Midbrain (tissue), 1 donor: ENCODE measurements around the gene RAB8B.

Experiments
- DNase-seq: peaks from one replicate; lab custom pipeline; 2025; lab: John Stamatoyannopoulos, UW

Gene RAB8B

DNA sequence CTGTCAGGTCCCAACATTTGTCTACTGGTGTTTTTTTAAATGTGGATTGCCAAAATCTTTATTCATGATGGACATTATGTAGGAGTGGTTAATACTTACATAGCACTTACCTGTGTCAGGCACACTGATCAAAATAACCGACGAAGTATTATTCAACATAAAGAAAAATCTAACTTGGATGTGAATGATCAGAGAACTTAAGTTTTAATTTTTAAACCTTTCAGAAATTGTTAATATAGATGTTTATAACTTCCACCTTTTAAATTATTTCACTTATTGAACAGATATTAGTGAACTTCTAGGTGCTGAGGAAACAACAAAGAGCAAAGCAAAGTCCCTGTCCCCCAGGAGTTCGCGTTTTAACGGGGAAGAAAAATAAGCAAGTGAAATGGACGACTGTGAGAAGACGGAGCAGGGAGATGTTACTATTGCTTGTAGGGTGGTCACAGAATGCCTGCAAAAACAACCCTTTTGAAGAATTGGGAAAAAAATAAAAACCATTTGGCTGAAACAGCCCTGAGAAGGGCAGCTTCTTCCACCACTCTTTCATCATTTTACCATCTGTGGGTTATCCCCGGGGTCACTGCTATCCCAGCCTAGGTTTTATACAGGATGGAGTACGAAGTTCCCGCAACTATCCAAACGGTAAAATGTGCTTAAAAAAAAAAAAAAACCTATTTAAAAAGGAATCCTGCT, 87.1 kb downstream of the RAB8B start:
- DNase-seq = no peak

DNA sequence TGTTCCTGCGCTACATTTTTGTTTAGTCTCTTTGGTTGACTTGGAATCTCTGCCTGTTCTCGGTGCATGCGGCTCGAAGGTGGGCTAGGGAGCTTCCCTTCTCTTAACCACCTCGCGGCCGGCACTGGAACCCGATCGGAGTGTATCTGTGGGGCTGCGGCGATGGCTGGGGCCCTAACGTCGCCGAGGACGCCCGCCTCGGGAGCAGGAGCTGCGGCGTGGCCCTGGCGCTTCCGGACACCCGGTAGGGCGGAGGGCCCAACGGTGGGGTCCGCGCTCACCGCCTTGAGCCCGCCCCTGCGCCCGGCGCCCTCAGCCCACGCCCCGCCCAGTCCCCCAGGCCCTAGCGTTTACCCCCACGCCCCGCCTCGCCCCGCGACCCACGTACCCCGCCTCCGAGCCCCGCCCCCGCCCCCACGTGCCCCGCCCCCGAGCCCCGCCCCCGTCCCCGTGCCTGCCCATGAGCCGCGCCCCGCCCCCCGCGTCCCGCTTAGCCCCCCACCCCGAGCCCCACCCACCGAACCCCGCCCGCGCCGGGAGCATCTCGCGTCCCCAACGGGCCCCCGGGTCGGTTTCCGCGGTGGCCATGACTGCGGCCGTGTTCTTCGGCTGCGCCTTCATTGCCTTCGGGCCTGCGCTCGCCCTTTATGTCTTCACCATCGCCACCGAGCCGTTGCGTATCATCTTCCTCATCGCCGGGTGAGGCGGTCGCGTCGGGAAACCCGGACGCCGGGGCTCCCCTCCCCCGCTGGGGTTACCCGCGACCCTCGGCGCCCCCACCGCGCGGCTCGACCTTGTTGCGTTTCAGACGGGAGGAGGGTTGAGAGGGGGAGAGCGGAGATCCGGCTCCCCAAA, 87.9 kb downstream of the RAB8B start, which contains the start of gene APH1B:
TSS of gene APH1B (plus strand) at position 568 of the 855 bp plus-strand sequence. CDS start at position 587, 19 bp downstream.
- DNase-seq = peak; percentile 80

DNA sequence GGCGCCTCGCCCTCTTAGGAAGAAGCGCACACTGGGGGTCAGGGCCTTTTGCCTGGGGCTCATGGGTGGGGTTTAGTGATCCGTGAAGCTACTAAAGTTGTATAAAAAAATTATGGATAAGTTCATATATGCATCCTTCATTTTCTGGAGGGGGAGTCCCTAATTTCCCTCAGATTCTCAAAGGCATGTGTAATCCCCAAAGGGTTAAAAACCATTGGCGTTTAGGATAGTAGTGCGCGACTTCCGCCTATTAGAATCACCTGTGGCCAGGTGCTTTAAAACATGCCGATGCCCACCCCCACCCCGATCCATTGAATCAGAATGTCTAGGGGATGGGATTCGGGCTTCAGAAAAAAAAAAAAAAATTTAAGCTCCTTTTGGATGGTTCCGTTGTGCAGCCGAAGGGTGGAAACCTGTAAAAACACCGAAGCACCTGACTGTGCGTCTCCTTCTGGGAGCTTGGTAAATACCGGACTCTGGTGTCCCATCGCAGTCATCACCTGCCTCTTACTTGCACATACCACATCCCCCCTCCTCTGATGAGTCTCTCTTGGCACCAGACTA, 88.6 kb downstream of the RAB8B start:
- no peak for DNase-seq

DNA sequence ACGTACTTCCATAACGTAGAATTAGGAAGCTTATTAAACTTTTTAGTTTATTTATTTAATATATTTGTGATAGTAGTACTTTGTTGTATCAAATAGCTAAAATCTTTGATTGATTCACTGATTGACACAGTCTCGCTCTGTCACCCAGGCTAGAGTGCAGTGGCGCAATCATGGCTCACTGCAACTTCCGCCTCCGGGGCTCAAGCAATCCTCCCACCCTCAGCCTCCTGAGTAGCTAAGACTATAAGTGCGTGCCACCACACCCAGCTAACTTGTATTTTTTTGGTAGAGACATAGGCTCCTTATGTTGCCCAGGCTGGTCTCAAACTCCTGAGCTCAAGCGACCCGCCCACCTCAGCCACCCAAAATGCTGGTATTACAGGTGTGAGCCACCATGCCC, 93.7 kb downstream of the RAB8B start:
- no peak for DNase-seq

DNA sequence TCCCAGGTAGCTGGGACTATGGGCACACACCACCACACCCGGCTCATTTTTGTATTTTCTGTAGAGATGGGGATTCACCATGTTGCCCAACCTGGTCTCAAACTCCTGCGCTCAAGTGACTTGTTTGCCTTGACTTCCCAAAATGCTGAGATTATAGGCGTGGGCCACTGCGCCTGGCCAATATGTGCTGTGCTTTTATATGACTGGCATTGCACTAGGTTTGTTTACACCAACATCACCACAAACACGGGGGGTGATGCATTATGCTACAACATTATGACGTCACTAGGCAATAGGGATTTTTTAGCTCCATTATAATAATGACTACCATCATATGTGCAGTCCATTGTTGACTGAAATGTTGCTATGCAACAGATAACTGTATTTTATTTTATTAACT, 94.9 kb downstream of the RAB8B start:
- DNase-seq = no peak

DNA sequence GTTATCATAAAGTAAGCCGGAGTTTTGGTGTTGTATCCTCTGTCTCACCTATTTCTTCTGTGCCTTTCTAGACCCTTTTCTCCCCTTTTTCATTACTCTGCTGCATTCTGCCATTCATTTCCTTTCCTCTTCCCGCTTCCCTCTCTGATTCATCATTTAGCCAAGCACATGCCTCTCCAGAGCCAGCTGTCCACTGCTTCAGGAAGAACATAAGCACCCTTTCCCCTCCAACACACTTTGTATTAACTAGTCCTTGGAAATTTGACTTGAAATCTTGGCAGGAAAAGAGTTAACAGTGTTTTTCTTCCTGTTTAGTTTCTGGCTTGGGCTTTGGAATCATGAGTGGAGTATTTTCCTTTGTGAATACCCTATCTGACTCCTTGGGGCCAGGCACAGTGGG, 97.7 kb downstream of the RAB8B start:
- no peak for DNase-seq

DNA sequence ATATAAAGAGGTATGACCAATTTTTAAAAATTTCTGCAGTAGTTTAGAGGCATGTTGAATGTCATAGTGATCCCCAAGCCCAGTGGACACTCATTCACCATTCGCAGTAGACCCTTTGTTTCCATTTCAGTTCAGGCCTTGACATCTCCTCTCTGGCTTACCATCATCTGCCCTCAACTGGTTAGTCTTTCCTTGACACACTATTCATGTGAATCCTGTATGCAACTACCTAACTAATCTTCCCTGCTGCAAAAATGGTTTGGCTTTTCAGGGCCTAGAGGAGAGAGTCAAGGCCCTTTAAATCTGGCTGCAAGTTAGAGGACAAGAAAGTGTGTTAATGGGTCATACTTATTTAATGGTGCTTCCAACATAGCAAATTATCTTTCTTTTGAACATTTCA, 98.9 kb downstream of the RAB8B start:
- DNase-seq = no peak

DNA sequence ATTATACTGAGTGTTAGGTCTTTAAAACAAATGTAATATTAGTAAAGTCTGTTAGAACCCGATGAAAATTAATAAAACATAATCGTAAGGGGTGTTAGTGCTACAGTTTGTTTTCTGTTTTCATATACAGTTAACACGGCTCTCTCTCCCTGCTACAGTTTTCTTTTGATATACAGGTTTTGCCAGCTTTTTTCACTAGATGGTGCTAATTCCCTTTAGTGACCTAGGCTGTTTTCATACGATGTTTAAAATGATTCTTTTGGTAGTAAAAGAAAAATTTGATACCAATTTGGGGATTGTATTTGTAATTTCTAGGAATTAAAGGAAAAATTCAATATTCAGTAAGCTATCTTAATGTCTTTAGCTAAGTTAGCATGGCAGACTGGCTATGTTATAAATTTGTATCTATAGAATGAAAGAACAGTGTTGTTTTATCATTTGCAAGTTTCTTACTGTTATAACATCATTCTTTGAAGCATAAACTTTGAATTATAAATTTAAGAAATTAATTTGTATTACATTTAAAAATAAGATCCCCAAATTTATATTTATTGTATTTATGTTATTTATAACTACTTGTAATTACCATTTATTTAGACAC, 99.5 kb downstream of the RAB8B start:
- peak; percentile 75 for DNase-seq

DNA sequence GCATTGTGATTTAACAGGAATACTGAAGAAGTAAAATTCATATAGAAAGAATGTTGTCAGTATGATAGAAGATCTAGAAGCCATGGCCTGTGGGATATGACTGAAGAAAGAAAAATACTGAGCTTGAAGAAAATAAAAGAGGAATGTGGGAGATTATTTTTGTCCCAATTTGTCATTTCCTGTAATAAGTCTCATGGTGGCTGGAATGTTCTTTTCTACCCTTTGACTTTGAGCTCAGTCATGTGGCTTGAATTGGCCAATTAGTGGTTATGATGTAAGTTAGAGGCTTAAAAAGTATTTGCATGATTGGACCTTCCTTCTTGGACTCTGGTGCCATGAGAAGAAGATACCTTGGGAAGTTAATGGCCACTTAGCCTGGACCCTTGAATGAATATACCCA, 102.1 kb downstream of the RAB8B start:
- DNase-seq = no peak

DNA sequence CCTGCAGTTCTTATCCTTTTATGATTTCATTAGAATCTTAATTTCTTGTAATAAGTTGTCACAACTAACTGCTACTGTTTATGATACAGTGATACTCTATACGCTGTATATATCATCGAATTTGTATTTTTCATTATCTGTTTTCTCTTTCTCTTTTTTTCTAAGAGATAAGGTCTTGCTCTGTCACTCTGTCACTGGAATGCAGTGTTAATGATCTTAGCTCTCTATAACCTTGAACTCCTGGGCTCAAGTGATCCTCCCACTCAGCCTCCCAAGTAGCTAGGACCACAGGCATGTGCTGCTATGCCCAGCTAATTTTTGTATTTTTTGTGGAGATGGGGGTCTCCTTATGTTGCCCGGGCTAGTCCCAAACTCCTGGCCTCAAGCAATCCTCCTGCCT, 102.8 kb downstream of the RAB8B start:
- DNase-seq = no peak

DNA sequence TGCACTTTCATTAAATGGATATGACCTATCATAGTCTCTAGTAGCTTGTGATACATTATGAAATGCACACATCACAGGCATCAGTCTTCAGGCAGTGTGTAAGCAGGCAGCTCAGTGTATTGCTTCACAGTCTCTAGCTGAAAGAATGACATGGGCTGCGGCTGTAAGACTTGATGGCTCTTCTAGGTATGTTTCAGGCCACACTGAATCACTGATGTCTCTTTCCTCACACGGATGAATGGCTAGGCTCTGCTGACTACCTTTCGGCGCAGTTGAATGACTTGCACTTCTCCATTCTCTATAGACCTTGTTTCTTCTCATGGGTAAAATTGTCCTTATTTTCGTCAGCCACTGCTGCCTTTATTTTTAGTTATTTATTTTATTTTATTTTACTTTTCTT, 103.4 kb downstream of the RAB8B start:
- no peak for DNase-seq

DNA sequence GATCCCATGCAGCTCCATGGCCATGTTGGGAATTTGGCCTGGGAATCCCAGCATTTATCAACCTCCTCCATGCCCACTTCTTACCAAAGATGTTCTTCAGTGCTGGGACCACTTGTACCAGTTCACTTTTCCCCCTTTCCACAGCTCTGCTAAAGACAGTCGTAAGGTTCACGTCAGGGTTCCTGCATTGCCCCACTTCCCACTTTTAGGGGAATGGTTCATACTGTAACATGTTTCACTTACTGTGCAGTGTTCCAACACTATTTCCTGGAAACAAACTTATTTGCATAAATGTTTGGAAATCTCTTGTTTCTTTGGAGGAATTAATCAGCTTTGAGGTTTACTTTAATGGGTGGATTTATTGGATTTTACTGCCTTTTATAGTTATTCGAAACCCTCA, 105.0 kb downstream of the RAB8B start:
- no peak for DNase-seq

DNA sequence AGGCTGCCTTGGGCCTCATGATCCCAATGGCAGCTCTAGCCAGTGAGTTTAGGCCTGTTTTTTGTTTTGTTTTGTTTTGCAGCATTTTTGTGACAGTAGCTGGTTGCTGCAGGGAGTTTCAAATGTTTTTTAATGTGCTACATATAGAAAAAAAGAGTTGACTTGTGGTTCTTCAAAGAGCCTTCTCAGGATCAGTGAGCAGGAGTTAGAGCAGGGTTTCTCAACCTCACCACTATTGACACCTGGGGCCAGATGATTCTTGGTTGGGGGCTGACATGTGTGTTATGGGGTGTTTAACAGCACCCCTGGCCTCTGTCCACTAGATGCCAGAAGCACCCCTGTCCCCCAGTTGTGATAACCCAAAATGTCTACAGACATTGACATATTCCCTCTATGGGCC, 105.9 kb downstream of the RAB8B start:
- DNase-seq = no peak

DNA sequence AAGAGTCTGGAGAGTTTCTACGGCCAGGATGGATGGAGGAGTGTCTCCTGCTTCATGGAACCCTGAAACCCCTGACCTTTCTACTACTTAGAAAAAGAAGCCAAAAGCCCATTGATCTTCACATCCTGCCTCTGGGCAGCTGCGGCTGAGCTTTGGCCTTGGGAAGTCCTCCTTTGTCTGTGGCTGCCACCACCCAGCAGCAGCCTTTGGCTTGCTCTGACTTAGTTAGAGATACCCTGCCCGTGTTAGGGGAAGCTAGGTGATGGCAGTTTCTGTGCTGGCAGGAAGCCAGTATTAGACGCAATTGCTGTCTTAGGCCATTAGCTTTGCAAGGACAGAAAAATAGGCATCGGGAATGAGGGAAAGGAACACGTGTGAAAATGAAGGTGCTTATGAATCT, 106.8 kb downstream of the RAB8B start:
- no peak for DNase-seq

DNA sequence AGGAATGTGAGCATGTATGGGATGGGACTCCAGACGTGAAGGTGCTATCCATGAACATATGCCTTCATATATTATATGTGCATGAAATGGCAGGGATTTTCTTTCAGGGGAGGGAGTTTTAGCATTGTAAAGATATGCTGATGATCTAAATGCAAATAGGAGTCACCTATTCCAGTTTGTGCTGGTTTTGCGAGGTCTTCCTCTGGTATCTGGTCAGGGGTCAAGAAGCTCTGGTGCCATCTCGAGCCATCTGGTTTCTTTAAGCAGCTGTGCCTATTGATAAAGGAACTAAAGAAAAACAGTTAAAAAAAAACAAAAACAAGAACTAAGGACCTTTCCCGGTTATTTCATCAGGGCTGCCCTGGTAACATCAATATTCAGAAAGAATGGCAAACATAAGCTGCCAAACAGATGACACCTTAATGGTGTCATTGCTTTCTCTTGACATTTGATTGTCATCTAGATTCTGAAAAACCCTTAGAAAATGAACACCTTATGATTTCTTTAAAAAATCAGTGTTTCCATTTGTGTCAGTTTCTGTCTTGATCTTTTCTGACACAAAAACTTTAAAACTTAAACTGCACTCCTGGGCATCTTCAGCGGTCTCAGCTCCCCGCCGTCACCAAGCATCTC, 110.7 kb downstream of the RAB8B start:
- DNase-seq = no peak

DNA sequence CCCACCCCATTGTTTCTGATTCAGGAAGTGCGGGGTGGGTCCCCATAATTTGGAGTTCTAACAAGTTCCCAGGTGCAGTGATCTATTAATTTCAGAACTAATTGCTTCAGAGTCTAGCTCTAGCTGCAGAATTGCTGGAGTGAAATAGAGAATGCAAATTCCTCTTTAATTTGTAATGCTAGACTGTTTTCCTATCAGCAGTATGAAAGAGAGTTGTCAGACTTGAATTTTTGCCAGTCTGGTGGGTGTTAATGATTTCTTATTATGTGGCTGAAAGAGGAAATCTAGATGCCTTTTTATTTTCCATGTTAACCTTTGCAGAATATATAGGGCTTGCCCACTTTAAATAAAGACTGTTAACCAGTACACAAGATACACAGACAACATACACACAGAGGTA, 111.7 kb downstream of the RAB8B start:
- no peak for DNase-seq

DNA sequence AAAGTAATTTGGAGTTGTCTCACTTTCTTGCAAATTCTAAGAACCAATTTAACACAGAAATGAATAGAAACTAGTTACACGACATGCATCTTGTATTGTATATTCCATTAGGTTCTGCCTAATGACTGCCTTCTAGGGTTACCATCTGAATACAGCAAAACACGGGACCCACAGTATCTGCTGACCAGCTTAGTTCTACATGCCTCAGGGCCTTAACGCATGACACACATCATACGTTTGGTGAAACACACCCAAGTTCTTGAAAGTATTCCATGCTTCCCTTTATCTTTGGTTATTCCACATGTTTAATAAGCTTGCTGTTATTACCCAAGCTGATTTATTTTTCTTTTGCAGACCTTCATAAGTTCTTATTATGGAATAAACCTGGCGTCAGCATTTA, 115.9 kb downstream of the RAB8B start:
- DNase-seq = no peak

DNA sequence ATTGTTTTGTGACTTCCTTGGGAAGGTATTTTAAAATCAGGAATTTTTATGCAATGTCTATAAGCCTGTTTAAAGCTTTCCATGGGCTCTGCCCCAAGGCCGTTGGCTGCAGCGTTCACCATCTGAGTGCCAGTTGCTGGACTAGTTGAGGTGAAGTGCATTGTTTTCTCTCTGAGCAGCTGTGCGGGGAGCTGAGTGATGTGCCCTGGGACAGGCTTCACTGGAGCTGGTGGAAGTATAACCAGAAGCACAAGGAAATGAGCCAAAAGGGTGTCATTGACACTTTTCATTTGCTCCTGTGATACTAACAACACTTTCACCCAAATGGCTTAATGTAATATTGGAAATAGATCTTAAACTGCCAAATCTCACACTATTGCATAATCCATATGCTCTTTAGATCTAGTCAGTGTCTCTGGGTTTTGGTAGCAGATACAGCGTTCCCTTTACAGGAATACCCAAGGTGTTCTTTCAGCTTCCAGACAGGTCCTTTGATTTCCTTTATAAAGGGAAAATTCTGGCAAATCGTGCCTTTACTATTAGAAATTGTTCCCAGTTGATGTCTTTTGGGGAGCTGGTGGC, 117.2 kb downstream of the RAB8B start:
- DNase-seq = no peak

DNA sequence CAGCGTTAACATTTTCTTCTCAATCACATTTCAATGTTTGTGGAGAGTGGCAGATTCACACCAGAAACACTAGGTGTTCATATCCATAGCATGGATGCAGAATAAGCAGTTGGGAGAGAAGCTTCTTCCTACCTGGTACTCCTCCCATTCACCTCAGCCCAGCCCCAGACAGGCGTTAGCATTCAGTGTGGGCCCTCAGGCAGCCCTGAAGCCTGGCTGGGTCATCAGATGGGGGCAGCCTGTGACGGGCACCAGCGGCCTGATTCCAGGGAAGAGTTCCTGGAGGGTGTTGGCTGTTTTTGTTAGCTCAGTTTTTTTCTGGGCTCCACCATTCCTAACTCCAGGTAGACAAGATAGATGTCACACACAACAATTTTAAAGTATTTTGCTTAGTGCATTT, 119.1 kb downstream of the RAB8B start:
- DNase-seq = no peak

DNA sequence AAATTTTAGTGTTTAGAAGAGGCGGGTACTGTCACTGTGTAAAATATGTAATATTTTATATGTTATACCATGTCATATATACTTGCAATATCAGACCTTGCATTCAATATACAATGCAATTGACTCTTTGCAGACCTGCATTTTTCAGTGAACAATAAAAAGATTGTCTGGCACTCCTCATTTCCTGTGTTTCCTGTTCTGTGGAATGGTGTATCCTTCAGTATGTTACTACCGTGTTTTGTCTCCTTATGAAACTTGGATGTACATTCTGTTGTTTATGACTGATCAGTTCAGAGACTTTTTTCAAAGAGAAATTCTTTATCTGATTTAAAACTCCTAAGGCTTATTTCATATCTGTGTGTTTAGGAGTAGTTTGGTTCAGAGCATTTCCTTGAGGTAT, 119.5 kb downstream of the RAB8B start:
- no peak for DNase-seq

DNA sequence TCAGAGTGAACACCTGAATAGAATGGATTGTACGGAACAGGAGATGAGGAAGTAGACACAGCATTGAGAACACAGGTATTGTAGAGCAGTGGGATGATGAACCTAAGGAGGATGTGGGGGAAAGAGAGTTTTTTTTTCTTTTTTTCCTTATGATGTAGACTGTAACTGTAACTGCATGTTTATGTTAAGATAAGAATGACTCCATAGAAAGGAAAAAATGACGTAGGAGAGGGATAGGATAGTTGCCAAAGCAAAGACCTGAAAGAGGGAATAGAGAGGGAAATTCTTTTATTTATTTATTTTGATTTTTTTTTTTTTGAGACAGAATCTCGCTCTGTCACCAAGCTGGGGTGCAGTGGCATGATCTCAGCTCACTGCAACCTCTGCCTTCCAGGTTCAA, 121.2 kb downstream of the RAB8B start:
- no peak for DNase-seq

DNA sequence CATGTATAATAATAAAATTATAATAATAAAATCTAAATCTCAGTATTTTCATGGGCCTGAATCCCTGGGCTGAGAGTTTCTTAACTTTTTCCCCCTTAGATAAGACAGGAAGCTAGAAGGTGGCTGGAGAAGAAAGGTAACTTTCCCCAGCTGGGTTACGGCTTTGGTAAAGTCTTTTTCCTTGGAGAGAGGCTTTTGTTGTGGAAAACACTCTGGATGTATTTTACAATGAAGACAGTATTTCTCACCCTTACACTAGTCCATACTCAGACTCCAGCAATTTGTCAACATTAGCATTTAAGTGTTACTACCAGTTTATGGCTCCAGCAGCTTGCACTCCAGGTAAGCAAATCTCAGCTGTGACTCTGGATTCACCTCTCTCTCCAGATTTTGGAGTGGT, 122.9 kb downstream of the RAB8B start:
- DNase-seq = no peak
